GM23338 (cell line): ENCODE results near the gene KLHL26. TPM values are rescaled to one million over a fixed set of nuclear protein-coding genes. Genes with fewer than 3 reads are reported as not detected.

ENCODE experiments used
- ATAC-seq: fragments of 200-7000 bp; cut with Tn5 transposase; 3 replicates; pipeline ENCODE4 v1.9.1; 2020
- DNase-seq: peaks from one replicate; pipeline ENCODE4 v3.0.0-alpha.2; 2015; ENCODE audit warnings: low spot score
- H2AFZ ChIP-seq: fragments of 200-600 bp; sonication (generic); 2 replicates; pipeline ENCODE4 v1.8.0; 2016; ENCODE audit warnings: antibody characterized with exemption, mild to moderate bottlenecking, moderate library complexity
- H3F3A ChIP-seq: fragments of 200-600 bp; sonication (generic); replicated peaks from 2 replicates; pipeline ENCODE4 v1.8.0; 2017; ENCODE audit warnings: antibody characterized with exemption, mixed run types, low read depth
- H3K27ac ChIP-seq: fragments of 200-600 bp; sonication (generic); 2 replicates; pipeline ENCODE4 v1.6.1; 2016; ENCODE audit warnings: low read depth
- H3K27me3 ChIP-seq: fragments of 200-600 bp; sonication (generic); 2 replicates; pipeline ENCODE4 v1.8.0; 2016; ENCODE audit warnings: mild to moderate bottlenecking, mixed run types, moderate library complexity; ENCODE audit not compliant: insufficient read depth
- H3K36me3 ChIP-seq: fragments of 200-600 bp; sonication (generic); 2 replicates; pipeline ENCODE4 v1.8.0; 2016; ENCODE audit warnings: mild to moderate bottlenecking; ENCODE audit not compliant: insufficient read depth
- H3K4me1 ChIP-seq: fragments of 200-600 bp; sonication (generic); 2 replicates; pipeline ENCODE4 v1.8.0; 2016; ENCODE audit warnings: mild to moderate bottlenecking, moderate library complexity; ENCODE audit not compliant: insufficient read depth
- H3K4me2 ChIP-seq: fragments of 200-600 bp; sonication (generic); 2 replicates; pipeline ENCODE4 v1.7.1; 2017; ENCODE audit warnings: mixed run types
- H3K4me3 ChIP-seq: fragments of 200-600 bp; sonication (generic); 2 replicates; pipeline ENCODE4 v1.6.1; 2016; ENCODE audit warnings: mixed run types
- H3K79me2 ChIP-seq: fragments of 200-600 bp; sonication (generic); replicated peaks from 2 replicates; pipeline ENCODE4 v1.8.0; 2017; ENCODE audit warnings: mild to moderate bottlenecking; ENCODE audit not compliant: insufficient read depth
- H3K9me2 ChIP-seq: fragments of 200-600 bp; sonication (generic); 2 replicates; pipeline ENCODE4 v1.8.0; 2017; ENCODE audit not compliant: insufficient read depth
- H4K20me1 ChIP-seq: fragments of 200-600 bp; sonication (generic); replicated peaks from 2 replicates; pipeline ENCODE4 v1.8.0; 2017; ENCODE audit warnings: mild to moderate bottlenecking; ENCODE audit not compliant: insufficient read depth
- H3K27ac Mint-ChIP-seq: 2 replicates; pipeline ENCODE4 v1.8.0; 2020; ENCODE audit warnings: inconsistent platforms, mild to moderate bottlenecking, moderate library complexity, mixed read lengths
- H3K27me3 Mint-ChIP-seq: 3 replicates; pipeline ENCODE4 v1.8.0; 2022; ENCODE audit warnings: low read depth, mild to moderate bottlenecking, moderate library complexity, mixed read lengths, inconsistent platforms; ENCODE audit not compliant: insufficient read depth, poor library complexity
- H3K36me3 Mint-ChIP-seq: 3 replicates; pipeline ENCODE4 v1.8.0; 2021; ENCODE audit warnings: low read depth, mild to moderate bottlenecking, inconsistent platforms, moderate library complexity, mixed read lengths
- H3K4me1 Mint-ChIP-seq: 3 replicates; pipeline ENCODE4 v1.8.0; 2020; ENCODE audit warnings: mild to moderate bottlenecking, inconsistent platforms, mixed read lengths
- H3K4me3 Mint-ChIP-seq: 3 replicates; pipeline ENCODE4 v1.8.0; 2021; ENCODE audit warnings: moderate library complexity, mild to moderate bottlenecking, inconsistent platforms, mixed read lengths
- H3K9me3 Mint-ChIP-seq: 3 replicates; pipeline ENCODE4 v1.8.0; 2020; ENCODE audit warnings: moderate library complexity, mild to moderate bottlenecking, inconsistent platforms, mixed read lengths
- CREB1 ChIP-seq: fragments of 250-450 bp; sonication (Bioruptor Pico); IDR thresholded peaks from 2 replicates; pipeline ENCODE4 v1.5.0; 2020; ENCODE audit warnings: low read depth, mild to moderate bottlenecking, moderate library complexity
- EZH2 ChIP-seq: fragments of 200-600 bp; sonication (generic); IDR thresholded peaks from one replicate; pipeline ENCODE4 v1.8.0; 2017; ENCODE audit warnings: antibody characterized with exemption, mild to moderate bottlenecking, low read depth; ENCODE audit not compliant: unreplicated experiment
- NANOG ChIP-seq: IDR thresholded peaks from 2 replicates; pipeline ENCODE4 v1.6.1; 2016; ENCODE audit warnings: antibody characterized with exemption, borderline replicate concordance
- POLR2AphosphoS5 ChIP-seq: IDR thresholded peaks from 2 replicates; pipeline ENCODE4 v1.6.1; 2016; ENCODE audit warnings: antibody characterized with exemption, low read depth
- STAT1 ChIP-seq: IDR thresholded peaks from one replicate; pipeline ENCODE4 v1.6.1; 2016; ENCODE audit warnings: antibody characterized with exemption; ENCODE audit not compliant: unreplicated experiment
- ZNF331 ChIP-seq: fragments of 250-450 bp; sonication (Bioruptor Pico); IDR thresholded peaks from 2 replicates; pipeline ENCODE4 v1.5.0; 2020; ENCODE audit warnings: low read depth, mild to moderate bottlenecking, moderate library complexity
- polyA plus RNA-seq: library from polyadenylated mRNA; unstranded; fragments of >200 nt; fragmentation: Nextera tagmentation; extraction: Ambion mirVana; gene quantifications from 2 replicates; pipeline ENCODE4 v1.2.1, GENCODE V29; 2016
- total RNA-seq: library from RNA; depleted of rRNA; stranded (reverse); fragments of >200 nt; shearing (Covaris generic); gene quantifications from 2 replicates; pipeline ENCODE4 v1.2.3, GENCODE V29; 2014
- TF ChIP-seq, protein P1 (sequence below): fragments of 250-450 bp; sonication (Bioruptor Pico); IDR thresholded peaks from 2 replicates; pipeline ENCODE4 v1.5.0; 2020; ENCODE audit warnings: mild to moderate bottlenecking, moderate library complexity
- TF ChIP-seq, protein P2 (sequence below): IDR thresholded peaks from one replicate; pipeline ENCODE4 v1.6.1; 2018; ENCODE audit warnings: antibody characterized with exemption; ENCODE audit not compliant: unreplicated experiment
- TF ChIP-seq, protein P3 (sequence below), 2 experiments: fragments of 200-600 bp in 1 of 2; sonication (generic) in 1 of 2; conservative IDR thresholded peaks; 2 replicates each; pipeline versions ENCODE4 v1.5.1 to v1.6.1; 2016 to 2017; ENCODE audit warnings: antibody characterized with exemption in 2 of 2, low read depth in 2 of 2, mild to moderate bottlenecking in 2 of 2, moderate library complexity in 1 of 2

KLHL26 gene
- total and polyA plus RNA-seq, 2 experiments from 2014 or later, result 3.6 to 11.2 TPM

DNA sequence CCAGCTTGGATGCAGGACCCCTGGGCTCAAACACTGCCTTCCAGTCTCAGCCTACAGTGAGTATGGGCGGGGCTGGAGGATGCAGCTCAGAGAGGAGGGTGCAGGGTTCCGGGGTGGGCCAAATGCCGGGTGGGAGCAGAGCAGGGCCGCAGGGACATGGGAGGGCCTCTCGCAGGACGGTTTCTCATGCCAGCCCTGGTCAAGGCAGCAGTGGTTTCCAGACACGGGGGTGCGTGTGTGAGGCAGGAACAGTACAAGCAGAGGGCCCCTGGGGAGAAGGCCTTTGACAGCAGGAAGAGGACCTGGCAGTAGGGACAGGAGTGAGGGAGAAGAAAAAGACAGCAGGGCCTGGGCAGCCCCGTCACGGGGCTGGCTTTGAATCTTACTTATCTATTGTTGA is 80.8 kb downstream of the KLHL26 start (continued):
- TF ChIP-seq, protein P1, sequence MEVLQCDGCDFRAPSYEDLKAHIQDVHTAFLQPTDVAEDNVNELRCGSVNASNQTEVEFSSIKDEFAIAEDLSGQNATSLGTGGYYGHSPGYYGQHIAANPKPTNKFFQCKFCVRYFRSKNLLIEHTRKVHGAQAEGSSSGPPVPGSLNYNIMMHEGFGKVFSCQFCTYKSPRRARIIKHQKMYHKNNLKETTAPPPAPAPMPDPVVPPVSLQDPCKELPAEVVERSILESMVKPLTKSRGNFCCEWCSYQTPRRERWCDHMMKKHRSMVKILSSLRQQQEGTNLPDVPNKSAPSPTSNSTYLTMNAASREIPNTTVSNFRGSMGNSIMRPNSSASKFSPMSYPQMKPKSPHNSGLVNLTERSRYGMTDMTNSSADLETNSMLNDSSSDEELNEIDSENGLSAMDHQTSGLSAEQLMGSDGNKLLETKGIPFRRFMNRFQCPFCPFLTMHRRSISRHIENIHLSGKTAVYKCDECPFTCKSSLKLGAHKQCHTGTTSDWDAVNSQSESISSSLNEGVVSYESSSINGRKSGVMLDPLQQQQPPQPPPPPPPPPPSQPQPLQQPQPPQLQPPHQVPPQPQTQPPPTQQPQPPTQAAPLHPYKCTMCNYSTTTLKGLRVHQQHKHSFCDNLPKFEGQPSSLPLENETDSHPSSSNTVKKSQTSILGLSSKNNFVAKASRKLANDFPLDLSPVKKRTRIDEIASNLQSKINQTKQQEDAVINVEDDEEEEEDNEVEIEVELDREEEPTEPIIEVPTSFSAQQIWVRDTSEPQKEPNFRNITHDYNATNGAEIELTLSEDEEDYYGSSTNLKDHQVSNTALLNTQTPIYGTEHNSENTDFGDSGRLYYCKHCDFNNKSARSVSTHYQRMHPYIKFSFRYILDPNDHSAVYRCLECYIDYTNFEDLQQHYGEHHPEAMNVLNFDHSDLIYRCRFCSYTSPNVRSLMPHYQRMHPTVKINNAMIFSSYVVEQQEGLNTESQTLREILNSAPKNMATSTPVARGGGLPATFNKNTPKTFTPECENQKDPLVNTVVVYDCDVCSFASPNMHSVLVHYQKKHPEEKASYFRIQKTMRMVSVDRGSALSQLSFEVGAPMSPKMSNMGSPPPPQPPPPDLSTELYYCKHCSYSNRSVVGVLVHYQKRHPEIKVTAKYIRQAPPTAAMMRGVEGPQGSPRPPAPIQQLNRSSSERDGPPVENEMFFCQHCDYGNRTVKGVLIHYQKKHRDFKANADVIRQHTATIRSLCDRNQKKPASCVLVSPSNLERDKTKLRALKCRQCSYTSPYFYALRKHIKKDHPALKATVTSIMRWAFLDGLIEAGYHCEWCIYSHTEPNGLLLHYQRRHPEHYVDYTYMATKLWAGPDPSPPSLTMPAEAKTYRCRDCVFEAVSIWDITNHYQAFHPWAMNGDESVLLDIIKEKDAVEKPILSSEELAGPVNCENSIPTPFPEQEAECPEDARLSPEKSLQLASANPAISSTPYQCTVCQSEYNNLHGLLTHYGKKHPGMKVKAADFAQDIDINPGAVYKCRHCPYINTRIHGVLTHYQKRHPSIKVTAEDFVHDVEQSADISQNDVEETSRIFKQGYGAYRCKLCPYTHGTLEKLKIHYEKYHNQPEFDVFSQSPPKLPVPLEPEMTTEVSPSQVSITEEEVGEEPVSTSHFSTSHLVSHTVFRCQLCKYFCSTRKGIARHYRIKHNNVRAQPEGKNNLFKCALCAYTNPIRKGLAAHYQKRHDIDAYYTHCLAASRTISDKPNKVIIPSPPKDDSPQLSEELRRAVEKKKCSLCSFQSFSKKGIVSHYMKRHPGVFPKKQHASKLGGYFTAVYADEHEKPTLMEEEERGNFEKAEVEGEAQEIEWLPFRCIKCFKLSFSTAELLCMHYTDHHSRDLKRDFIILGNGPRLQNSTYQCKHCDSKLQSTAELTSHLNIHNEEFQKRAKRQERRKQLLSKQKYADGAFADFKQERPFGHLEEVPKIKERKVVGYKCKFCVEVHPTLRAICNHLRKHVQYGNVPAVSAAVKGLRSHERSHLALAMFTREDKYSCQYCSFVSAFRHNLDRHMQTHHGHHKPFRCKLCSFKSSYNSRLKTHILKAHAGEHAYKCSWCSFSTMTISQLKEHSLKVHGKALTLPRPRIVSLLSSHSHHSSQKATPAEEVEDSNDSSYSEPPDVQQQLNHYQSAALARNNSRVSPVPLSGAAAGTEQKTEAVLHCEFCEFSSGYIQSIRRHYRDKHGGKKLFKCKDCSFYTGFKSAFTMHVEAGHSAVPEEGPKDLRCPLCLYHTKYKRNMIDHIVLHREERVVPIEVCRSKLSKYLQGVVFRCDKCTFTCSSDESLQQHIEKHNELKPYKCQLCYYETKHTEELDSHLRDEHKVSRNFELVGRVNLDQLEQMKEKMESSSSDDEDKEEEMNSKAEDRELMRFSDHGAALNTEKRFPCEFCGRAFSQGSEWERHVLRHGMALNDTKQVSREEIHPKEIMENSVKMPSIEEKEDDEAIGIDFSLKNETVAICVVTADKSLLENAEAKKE (CRISPR knock-in tag), result no peak
- TF ChIP-seq EZH2 (no peak), CREB1 (CRISPR knock-in tag) (no peak), POLR2AphosphoS5 (no peak)

DNA sequence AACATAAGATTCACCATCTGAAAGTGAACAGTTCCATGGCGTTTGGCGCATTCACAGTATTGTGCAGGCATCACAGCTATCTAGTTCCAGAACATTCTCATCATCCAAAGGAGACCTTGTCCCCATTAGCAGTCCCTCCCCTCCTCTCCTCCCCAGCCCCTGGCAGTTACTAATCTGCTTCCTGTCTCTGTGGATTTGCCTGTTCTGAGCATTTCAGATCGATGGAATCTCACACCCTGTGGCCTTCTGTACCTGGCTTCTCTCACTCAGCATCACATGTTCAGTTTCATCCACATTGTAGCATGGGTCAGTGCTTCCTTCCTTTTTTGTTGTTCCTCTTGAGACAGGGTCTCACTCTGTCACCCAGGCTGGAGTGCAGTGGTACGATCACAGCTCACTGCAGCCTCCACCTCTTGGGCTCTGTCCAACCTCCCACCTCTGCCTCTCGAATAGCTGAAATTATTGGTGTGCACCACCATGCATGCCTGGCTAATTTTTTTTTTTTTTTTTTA is 81.2 kb downstream of the KLHL26 start:
- H3K4me3 Mint-ChIP-seq, result no peak overlapping the region

More for the DNA sequence above, 81.2 kb downstream of the KLHL26 start:
- no peaks in the 10 kb centered on the region; the same call in 1 of the 2 replicates for H3K79me2 ChIP-seq
- no peak overlapping the region for H3K27ac ChIP-seq
- TF ChIP-seq NANOG (no peak), STAT1 (no peak), POLR2AphosphoS5 (no peak), EZH2 (no peak), ZNF331 (CRISPR knock-in tag) (no peak)
- TF ChIP-seq, protein P2, sequence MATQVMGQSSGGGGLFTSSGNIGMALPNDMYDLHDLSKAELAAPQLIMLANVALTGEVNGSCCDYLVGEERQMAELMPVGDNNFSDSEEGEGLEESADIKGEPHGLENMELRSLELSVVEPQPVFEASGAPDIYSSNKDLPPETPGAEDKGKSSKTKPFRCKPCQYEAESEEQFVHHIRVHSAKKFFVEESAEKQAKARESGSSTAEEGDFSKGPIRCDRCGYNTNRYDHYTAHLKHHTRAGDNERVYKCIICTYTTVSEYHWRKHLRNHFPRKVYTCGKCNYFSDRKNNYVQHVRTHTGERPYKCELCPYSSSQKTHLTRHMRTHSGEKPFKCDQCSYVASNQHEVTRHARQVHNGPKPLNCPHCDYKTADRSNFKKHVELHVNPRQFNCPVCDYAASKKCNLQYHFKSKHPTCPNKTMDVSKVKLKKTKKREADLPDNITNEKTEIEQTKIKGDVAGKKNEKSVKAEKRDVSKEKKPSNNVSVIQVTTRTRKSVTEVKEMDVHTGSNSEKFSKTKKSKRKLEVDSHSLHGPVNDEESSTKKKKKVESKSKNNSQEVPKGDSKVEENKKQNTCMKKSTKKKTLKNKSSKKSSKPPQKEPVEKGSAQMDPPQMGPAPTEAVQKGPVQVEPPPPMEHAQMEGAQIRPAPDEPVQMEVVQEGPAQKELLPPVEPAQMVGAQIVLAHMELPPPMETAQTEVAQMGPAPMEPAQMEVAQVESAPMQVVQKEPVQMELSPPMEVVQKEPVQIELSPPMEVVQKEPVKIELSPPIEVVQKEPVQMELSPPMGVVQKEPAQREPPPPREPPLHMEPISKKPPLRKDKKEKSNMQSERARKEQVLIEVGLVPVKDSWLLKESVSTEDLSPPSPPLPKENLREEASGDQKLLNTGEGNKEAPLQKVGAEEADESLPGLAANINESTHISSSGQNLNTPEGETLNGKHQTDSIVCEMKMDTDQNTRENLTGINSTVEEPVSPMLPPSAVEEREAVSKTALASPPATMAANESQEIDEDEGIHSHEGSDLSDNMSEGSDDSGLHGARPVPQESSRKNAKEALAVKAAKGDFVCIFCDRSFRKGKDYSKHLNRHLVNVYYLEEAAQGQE, result no peak
- TF ChIP-seq, protein P3, sequence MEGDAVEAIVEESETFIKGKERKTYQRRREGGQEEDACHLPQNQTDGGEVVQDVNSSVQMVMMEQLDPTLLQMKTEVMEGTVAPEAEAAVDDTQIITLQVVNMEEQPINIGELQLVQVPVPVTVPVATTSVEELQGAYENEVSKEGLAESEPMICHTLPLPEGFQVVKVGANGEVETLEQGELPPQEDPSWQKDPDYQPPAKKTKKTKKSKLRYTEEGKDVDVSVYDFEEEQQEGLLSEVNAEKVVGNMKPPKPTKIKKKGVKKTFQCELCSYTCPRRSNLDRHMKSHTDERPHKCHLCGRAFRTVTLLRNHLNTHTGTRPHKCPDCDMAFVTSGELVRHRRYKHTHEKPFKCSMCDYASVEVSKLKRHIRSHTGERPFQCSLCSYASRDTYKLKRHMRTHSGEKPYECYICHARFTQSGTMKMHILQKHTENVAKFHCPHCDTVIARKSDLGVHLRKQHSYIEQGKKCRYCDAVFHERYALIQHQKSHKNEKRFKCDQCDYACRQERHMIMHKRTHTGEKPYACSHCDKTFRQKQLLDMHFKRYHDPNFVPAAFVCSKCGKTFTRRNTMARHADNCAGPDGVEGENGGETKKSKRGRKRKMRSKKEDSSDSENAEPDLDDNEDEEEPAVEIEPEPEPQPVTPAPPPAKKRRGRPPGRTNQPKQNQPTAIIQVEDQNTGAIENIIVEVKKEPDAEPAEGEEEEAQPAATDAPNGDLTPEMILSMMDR (conservative IDR thresholded peaks at IDR 0.05; ENCODE audit: low read depth in 2 of 2), result no peak
- no peaks in the 10 kb centered on the region for H3K9me2 ChIP-seq
- Mint-ChIP-seq H3K27ac (no peak overlapping the region), H3K4me1 (peaks cover 10% of the 10 kb centered on the region), H3K27me3 (peaks cover 25% of the 10 kb centered on the region), H3K36me3 (peaks cover 5% of the 10 kb centered on the region; the same call in 1 of the 3 replicates), H3K9me3 (no peaks in the 10 kb centered on the region)
- no peaks in the 10 kb centered on the region for H3K27me3 ChIP-seq
- no peak for DNase-seq
- H2AFZ ChIP-seq, result no peak overlapping the region
- no peaks in the 10 kb centered on the region for H3F3A ChIP-seq
- no peaks in the 10 kb centered on the region for H3K36me3 ChIP-seq
- no peak overlapping the region for H3K4me3 ChIP-seq
- no peaks in the 10 kb centered on the region for H3K4me1 ChIP-seq
- no peak for ATAC-seq
- H4K20me1 ChIP-seq, result no peaks in the 10 kb centered on the region; the same call in 1 of the 2 replicates
- no peak overlapping the region for H3K4me2 ChIP-seq
